ENCODE measurements around the gene LIMA1. TPM values are rescaled to one million over a fixed set of nuclear protein-coding genes. Genes with fewer than 3 reads are reported as not detected.

The LIMA1 gene
- total RNA-seq, 5 donors from 2014 or later (not counting 1 experiment from before 2014, with no cell fraction given), result 8.6 to 14.9 (median 11.1) TPM

DNA sequence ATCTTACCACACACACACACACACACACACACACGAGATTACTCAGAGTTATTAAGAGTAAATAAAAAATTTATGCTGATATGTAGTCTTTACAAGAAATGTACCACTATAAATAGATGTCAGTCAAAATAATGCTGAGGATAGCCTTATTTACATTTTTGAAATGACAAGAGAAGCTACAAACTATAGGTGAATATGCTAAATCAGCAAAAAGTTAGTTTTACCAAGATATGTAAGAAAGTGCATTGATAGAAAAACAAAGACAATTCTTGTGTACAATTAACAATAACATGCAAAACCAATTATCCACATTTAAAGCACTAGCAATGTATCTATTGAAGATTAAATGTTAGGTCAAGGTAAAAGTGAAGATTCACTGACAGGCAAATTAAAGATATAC lies 69.3 kb downstream of the LIMA1 start:
- WGBS (ENCODE audit: insufficient coverage), result no CpG with 5 or more reads among the region's 1 CpG
- no peaks in the 10 kb centered on the region for H3K27me3 Mint-ChIP-seq
- Histone ChIP-seq H3K4me1 (ENCODE audit: control insufficient read depth in 1 of 2, extremely low read depth in 1 of 2, insufficient read depth in 2 of 2, low read length in 2 of 2) (peaks cover 25 to 41% of the 10 kb centered on the region in 2 experiments), H3K9me3 (no peaks in the 10 kb centered on the region), H3K27ac (ENCODE audit: low read length) (peak overlapping the region; percentile 39), H3K36me3 (ENCODE audit: control insufficient read depth in 2 of 2, extremely low read depth in 1 of 2, insufficient read depth in 1 of 2, low read length in 1 of 2) (peaks cover 0 to 3% of the 10 kb centered on the region in 2 donors), H3K27me3 (replicated peaks in 1 of 2; ENCODE audit: control insufficient read depth in 2 of 2, extremely low read depth in 1 of 2, insufficient read depth in 2 of 2, low read length in 1 of 2) (no peaks in the 10 kb centered on the region), H3K4me3 (ENCODE audit: control insufficient read depth in 1 of 2, extremely low read depth in 1 of 2, low read length in 1 of 2) (no peak overlapping the region)
- H3K36me3 Mint-ChIP-seq, result no peaks in the 10 kb centered on the region
- no peak overlapping the region for H3K4me3 Mint-ChIP-seq
- peaks cover 49 to 66% (median 53%) of the 10 kb centered on the region in 3 donors for H3K4me1 Mint-ChIP-seq
- DNase-seq (no peak), ATAC-seq (replicated peaks in 1 of 4) (no peak)
- ChIA-PET CTCF (interaction anchor here in 1 of 2 donors (3.8 kb wide), 1 partner anchor 8 kb away, joined by 21 read pairs; no protein-coding TSS in a partner anchor), POLR2A (no interaction called here)
- peak overlapping the region; percentile 64 to 75 for H3K27ac Mint-ChIP-seq
- no peaks in the 10 kb centered on the region for H3K9me3 Mint-ChIP-seq

DNA sequence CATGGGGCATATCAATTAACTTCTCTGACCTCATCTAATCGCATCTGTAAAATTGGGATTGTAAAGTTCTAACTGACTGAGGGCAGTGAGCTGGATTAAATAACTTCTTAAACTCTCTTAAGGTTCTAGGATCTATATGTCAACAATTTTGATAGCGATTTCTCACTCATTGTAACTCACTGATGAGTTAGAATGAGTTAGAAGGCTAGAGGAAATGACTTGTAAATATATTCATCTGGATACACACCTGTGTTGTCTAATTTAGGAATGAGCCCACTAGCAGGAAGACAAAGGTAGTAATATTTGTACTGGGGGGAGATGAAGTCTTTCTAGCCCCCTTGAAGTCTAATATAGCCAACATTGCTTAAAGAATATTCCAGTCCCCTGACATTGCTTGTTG lies 69.9 kb downstream of the LIMA1 start:
- H3K4me3 Mint-ChIP-seq, result no peak overlapping the region
- POLR2A ChIA-PET, result no interaction called here

DNA sequence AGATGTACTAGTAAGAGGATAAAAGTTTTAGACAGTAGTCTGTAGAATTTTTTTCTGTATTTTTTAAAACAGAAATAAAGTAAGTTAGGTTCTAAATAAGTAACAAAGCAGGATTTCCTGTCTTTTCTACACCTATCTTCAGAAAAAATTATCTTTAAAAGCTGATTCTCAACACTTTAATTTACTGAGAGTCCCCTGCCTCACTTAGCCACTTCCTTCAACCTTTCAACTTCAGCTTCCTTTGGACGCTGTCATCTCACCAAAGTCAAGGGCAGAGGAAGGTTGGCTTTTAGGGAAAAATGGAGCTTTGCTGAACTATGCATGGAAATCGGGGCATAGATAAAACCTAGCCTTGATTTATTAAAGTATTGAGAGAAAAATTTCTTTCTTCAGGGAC lies 71.3 kb downstream of the LIMA1 start:
- peaks cover 25 to 37% of the 10 kb centered on the region in 2 experiments for H3K4me1 ChIP-seq (ENCODE audit: control insufficient read depth in 1 of 2, extremely low read depth in 1 of 2, insufficient read depth in 2 of 2, low read length in 2 of 2)
- H3K36me3 ChIP-seq (ENCODE audit: control insufficient read depth in 2 of 2, extremely low read depth in 1 of 2, insufficient read depth in 1 of 2, low read length in 1 of 2), result peaks cover 0 to under 1% of the 10 kb centered on the region in 2 donors
- Mint-ChIP-seq H3K9me3 (no peaks in the 10 kb centered on the region), H3K4me3 (peak overlapping the region in 2 of 3 donors; percentile 53 to 71), H3K36me3 (no peaks in the 10 kb centered on the region), H3K27me3 (no peaks in the 10 kb centered on the region), H3K4me1 (peaks cover 41 to 53% (median 48%) of the 10 kb centered on the region in 3 donors), H3K27ac (peak overlapping the region; percentile 97 to 99)
- DNase-seq (peak in 1 of 35 experiments; percentile 29), ATAC-seq (replicated peaks in 1 of 4) (peak; percentile 52 to 69 (median 63))
- peak overlapping the region; percentile 81 for H3K27ac ChIP-seq (ENCODE audit: low read length)
- no peaks in the 10 kb centered on the region for H3K27me3 ChIP-seq (replicated peaks in 1 of 2; ENCODE audit: control insufficient read depth in 2 of 2, extremely low read depth in 1 of 2, insufficient read depth in 2 of 2, low read length in 1 of 2)
- WGBS (ENCODE audit: insufficient coverage), result no CpG with 5 or more reads among the region's 2 CpGs
- ChIA-PET POLR2A (interaction anchor here in 1 of 2 donors (0.6 kb wide), 2 partner anchors 11 to 1122 kb away, joined by 3 to 4 read pairs; no protein-coding TSS in a partner anchor), CTCF (interaction anchor here (0.5 to 3.8 kb wide), 4 partner anchors 10 to 960 kb away, joined by 3 to 21 read pairs (median 4); no protein-coding TSS in a partner anchor)
- peak overlapping the region in 1 of 2 donors; percentile 38 for H3K4me3 ChIP-seq (ENCODE audit: control insufficient read depth in 1 of 2, extremely low read depth in 1 of 2, low read length in 1 of 2)
- H3K9me3 ChIP-seq, result no peaks in the 10 kb centered on the region

More for the DNA sequence above, 69.9 kb downstream of the LIMA1 start:
- Histone ChIP-seq H3K4me3 (ENCODE audit: control insufficient read depth in 1 of 2, extremely low read depth in 1 of 2, low read length in 1 of 2) (no peak overlapping the region), H3K27ac (ENCODE audit: low read length) (peak overlapping the region; percentile 39), H3K9me3 (no peaks in the 10 kb centered on the region), H3K4me1 (ENCODE audit: control insufficient read depth in 1 of 2, extremely low read depth in 1 of 2, insufficient read depth in 2 of 2, low read length in 2 of 2) (peaks cover 25 to 41% of the 10 kb centered on the region in 2 experiments), H3K36me3 (ENCODE audit: control insufficient read depth in 2 of 2, extremely low read depth in 1 of 2, insufficient read depth in 1 of 2, low read length in 1 of 2) (peaks cover 0 to 3% of the 10 kb centered on the region in 2 donors), H3K27me3 (replicated peaks in 1 of 2; ENCODE audit: control insufficient read depth in 2 of 2, extremely low read depth in 1 of 2, insufficient read depth in 2 of 2, low read length in 1 of 2) (no peaks in the 10 kb centered on the region)
- H3K9me3 Mint-ChIP-seq, result no peaks in the 10 kb centered on the region
- H3K27ac Mint-ChIP-seq, result peak overlapping the region; percentile 64 to 75
- H3K36me3 Mint-ChIP-seq, result no peaks in the 10 kb centered on the region
- DNase-seq, result no peak
- no peak for ATAC-seq (replicated peaks in 1 of 4)
- CTCF ChIA-PET, result interaction anchor here in 1 of 2 donors (0.5 to 3.8 kb wide), 2 partner anchors 8 to 11 kb away, joined by 4 to 21 read pairs; no protein-coding TSS in a partner anchor
- no CpG with 5 or more reads among the region's 2 CpGs for WGBS (ENCODE audit: insufficient coverage)
- H3K27me3 Mint-ChIP-seq, result no peaks in the 10 kb centered on the region
- H3K4me1 Mint-ChIP-seq, result peaks cover 47 to 63% (median 53%) of the 10 kb centered on the region in 3 donors

DNA sequence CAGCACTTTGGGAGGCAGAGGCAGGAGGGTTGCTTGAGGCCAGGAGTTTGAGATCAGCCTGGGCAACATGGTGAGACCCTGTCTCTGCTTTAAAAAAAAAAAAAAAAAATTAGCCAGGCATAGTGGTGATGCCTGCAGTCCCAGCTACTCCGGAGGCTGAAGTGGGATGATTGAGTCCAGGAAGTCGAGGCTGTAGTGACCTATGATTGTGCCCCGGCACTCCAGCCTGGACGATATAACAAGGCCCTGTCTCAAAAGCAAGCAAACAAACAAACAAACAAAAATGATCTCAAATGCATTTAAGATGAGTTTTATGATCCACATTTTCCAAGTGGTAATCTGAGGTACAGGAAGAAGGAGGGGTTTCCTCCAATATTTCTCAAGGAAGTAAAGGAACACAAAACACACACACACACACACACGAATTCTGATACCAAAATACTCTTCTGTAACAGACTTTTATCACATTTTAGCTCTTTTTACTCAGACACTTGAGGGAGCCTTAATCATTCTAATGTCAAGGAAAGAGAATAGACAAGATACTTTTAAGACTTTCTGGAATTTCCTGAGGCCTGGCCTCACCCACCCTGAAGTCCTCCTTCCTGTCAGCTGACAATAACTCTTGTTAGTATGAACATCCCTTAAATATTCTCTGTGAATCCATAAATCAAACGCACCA lies 71.8 kb downstream of the LIMA1 start:
- Histone ChIP-seq H3K36me3 (ENCODE audit: control insufficient read depth in 2 of 2, extremely low read depth in 1 of 2, insufficient read depth in 1 of 2, low read length in 1 of 2) (peaks cover 0 to under 1% of the 10 kb centered on the region in 2 donors), H3K9me3 (no peaks in the 10 kb centered on the region), H3K27me3 (replicated peaks in 1 of 2; ENCODE audit: control insufficient read depth in 2 of 2, extremely low read depth in 1 of 2, insufficient read depth in 2 of 2, low read length in 1 of 2) (no peaks in the 10 kb centered on the region), H3K27ac (ENCODE audit: low read length) (peak overlapping the region; percentile 81), H3K4me1 (ENCODE audit: control insufficient read depth in 1 of 2, extremely low read depth in 1 of 2, insufficient read depth in 2 of 2, low read length in 2 of 2) (peaks cover 25 to 37% of the 10 kb centered on the region in 2 experiments), H3K4me3 (ENCODE audit: control insufficient read depth in 1 of 2, extremely low read depth in 1 of 2, low read length in 1 of 2) (peak overlapping the region in 1 of 2 donors; percentile 38)
- Mint-ChIP-seq H3K27ac (peak overlapping the region; percentile 97 to 99), H3K27me3 (no peaks in the 10 kb centered on the region), H3K4me1 (peaks cover 40 to 51% (median 47%) of the 10 kb centered on the region in 3 donors), H3K4me3 (peak overlapping the region; percentile 41 to 71 (median 53)), H3K9me3 (no peaks in the 10 kb centered on the region), H3K36me3 (peaks cover 1% of the 10 kb centered on the region)
- POLR2A ChIA-PET, result interaction anchor here in 1 of 2 donors (0.6 to 1.4 kb wide), 3 partner anchors 9 to 370 kb away, joined by 3 to 7 read pairs (median 3); no protein-coding TSS in a partner anchor
- peak; percentile 33 to 71 (median 52) for ATAC-seq (replicated peaks in 1 of 4)
- WGBS (ENCODE audit: insufficient coverage), result no CpG with 5 or more reads among the region's 6 CpGs
- CTCF ChIA-PET, result interaction anchor here (0.5 to 3.8 kb wide), 7 partner anchors 10 to 960 kb away, joined by 3 to 21 read pairs (median 5); no protein-coding TSS in a partner anchor
- DNase-seq, result peak in 1 of 35 experiments; percentile 51

DNA sequence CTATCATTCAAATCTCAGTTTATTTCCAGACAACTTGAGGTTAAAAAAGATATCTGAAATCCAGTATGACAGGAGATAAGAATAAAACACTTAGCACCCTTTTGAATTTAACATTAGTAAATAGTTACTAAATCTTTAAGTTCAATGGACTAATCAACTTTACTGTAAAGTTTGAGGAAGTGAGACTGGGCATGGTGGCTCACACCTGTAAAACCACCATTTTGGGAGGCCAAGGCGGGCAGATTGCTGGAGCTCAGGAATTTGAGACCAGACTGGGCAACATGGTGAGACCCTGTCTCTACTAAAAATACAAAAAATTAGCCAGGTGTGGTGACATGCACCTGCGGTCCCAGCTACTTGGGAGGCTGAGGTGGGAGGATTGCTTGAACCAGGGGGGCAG lies 75.9 kb downstream of the LIMA1 start:
- Histone ChIP-seq H3K9me3 (no peaks in the 10 kb centered on the region), H3K27me3 (replicated peaks in 1 of 2; ENCODE audit: control insufficient read depth in 2 of 2, extremely low read depth in 1 of 2, insufficient read depth in 2 of 2, low read length in 1 of 2) (no peaks in the 10 kb centered on the region), H3K36me3 (ENCODE audit: control insufficient read depth in 2 of 2, extremely low read depth in 1 of 2, insufficient read depth in 1 of 2, low read length in 1 of 2) (peaks cover 0 to 30% of the 10 kb centered on the region in 2 donors), H3K27ac (ENCODE audit: low read length) (no peak overlapping the region), H3K4me1 (ENCODE audit: control insufficient read depth in 1 of 2, extremely low read depth in 1 of 2, insufficient read depth in 2 of 2, low read length in 2 of 2) (peaks cover 16 to 29% of the 10 kb centered on the region in 2 experiments), H3K4me3 (ENCODE audit: control insufficient read depth in 1 of 2, extremely low read depth in 1 of 2, low read length in 1 of 2) (no peak overlapping the region)
- no peak overlapping the region for H3K4me3 Mint-ChIP-seq
- ChIA-PET POLR2A (interaction anchor here (0.6 to 1.1 kb wide), 3 partner anchors 14 to 188 kb away, joined by 3 read pairs; no protein-coding TSS in a partner anchor), CTCF (no interaction called here)
- DNase-seq (no peak), ATAC-seq (replicated peaks in 1 of 4) (no peak)
- H3K9me3 Mint-ChIP-seq, result no peaks in the 10 kb centered on the region
- peaks cover 16 to 22% (median 20%) of the 10 kb centered on the region in 3 donors for H3K4me1 Mint-ChIP-seq
- no CpG with 5 or more reads among the region's 2 CpGs for WGBS (ENCODE audit: insufficient coverage)
- no peaks in the 10 kb centered on the region for H3K27me3 Mint-ChIP-seq
- no peak overlapping the region for H3K27ac Mint-ChIP-seq
- H3K36me3 Mint-ChIP-seq, result peaks cover 20% of the 10 kb centered on the region

DNA sequence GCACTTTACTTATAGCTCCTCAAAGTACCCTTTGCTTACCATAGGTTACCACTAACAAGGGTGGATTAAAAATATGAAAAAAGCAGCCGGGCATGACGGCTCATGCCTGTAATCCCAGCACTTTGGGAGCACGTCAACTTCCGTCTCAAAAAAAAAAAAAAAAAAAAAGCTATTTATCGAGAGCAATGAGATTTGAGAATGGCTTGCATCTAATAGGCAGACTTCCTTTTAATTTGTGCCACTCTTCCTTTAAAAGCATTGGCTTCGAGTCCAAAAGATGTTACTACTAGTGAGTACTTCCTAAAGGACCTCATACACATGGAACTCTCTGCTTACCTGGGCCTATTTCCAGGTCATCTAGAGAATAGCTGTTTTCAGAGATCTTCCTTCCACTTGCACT lies 77.7 kb downstream of the LIMA1 start:
- Mint-ChIP-seq H3K4me3 (no peak overlapping the region), H3K27ac (no peak overlapping the region), H3K36me3 (peaks cover 26% of the 10 kb centered on the region), H3K4me1 (peaks cover 3 to 5% (median 5%) of the 10 kb centered on the region in 3 donors), H3K9me3 (no peaks in the 10 kb centered on the region), H3K27me3 (no peaks in the 10 kb centered on the region)
- DNase-seq, result no peak
- ChIA-PET POLR2A (interaction anchor here (0.5 to 0.7 kb wide), 3 partner anchors 8 to 982 kb away, joined by 3 to 5 read pairs (median 4); no protein-coding TSS in a partner anchor), CTCF (interaction anchor here in 1 of 2 donors (0.6 kb wide), 1 partner anchor 78 kb away, joined by 3 read pairs; no protein-coding TSS in a partner anchor)
- Histone ChIP-seq H3K4me1 (ENCODE audit: control insufficient read depth in 1 of 2, extremely low read depth in 1 of 2, insufficient read depth in 2 of 2, low read length in 2 of 2) (peaks cover 3 to 14% of the 10 kb centered on the region in 2 experiments), H3K4me3 (ENCODE audit: control insufficient read depth in 1 of 2, extremely low read depth in 1 of 2, low read length in 1 of 2) (no peak overlapping the region), H3K27me3 (replicated peaks in 1 of 2; ENCODE audit: control insufficient read depth in 2 of 2, extremely low read depth in 1 of 2, insufficient read depth in 2 of 2, low read length in 1 of 2) (no peaks in the 10 kb centered on the region), H3K27ac (ENCODE audit: low read length) (no peak overlapping the region), H3K36me3 (ENCODE audit: control insufficient read depth in 2 of 2, extremely low read depth in 1 of 2, insufficient read depth in 1 of 2, low read length in 1 of 2) (peaks cover 0 to 40% of the 10 kb centered on the region in 2 donors), H3K9me3 (no peaks in the 10 kb centered on the region)
- 96% methylated on average over 4 of the region's 6 CpGs for WGBS (ENCODE audit: insufficient coverage)
- ATAC-seq (replicated peaks in 1 of 4), result no peak

All from T-cell (primary cell).